ENCODE results near the gene IFNA6. TPM values are rescaled to one million over a fixed set of nuclear protein-coding genes. Genes with fewer than 3 reads are reported as not detected.
A peak's percentile ranks its signal among the peaks of the same experiment; 100 is the strongest.

IFNA6 gene
- total RNA-seq, 4 donors from 2014 or later = not detected

GRCh38 chr9:21324047-21324446 lies 26.6 kb downstream of the IFNA6 start:
- TF ChIP-seq EP300 (IDR thresholded peaks at IDR 0.05) = no peak
- H3K4me3 ChIP-seq = no peak overlapping the region
- no peak for DNase-seq (ENCODE audit: low spot score in 2 of 2)
- 75% methylated on average over 4 of the region's 4 CpGs for WGBS
- H3K9me3 ChIP-seq = no peaks in the 10 kb centered on the region
- H3K4me1 ChIP-seq = peaks cover 18% of the 10 kb centered on the region
- no peak overlapping the region for H3K27ac ChIP-seq
- no peaks in the 10 kb centered on the region for H3K27me3 ChIP-seq
- H3K36me3 ChIP-seq = peaks cover 28% of the 10 kb centered on the region

DNA sequence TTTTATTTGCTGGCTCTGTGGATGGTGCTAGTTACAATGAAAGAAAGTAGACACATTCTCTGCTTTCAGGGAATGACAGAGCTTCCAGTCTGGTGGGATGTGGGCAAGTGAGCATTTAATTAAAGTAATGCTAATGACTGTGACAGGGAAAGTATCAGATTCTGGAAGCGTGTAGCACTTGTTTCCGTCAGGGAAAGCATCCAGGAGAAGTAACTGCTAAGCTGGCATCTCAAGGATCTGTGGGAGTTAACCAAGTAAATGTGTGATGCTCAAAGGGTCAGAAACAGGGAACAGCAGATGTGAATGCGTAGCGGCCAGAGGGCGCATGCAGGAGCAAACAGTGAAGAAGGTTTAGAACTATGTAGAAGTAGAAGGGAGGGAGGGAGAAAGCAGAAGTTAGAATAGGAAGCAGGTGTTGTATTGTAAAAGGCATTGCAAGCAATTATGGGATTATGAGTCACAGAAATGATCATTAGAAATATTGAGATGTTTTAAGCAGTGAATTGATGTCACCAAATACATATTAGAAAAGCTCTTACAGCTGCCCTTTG lies 27.7 kb downstream of the IFNA6 start:
- H3K27ac ChIP-seq = no peak overlapping the region
- TF ChIP-seq POLR2AphosphoS5 (IDR thresholded peaks at IDR 0.05) (no peak), POLR2A (IDR thresholded peaks at IDR 0.05) (no peak), EP300 (IDR thresholded peaks at IDR 0.05) (no peak)
- TF ChIP-seq, protein P1, sequence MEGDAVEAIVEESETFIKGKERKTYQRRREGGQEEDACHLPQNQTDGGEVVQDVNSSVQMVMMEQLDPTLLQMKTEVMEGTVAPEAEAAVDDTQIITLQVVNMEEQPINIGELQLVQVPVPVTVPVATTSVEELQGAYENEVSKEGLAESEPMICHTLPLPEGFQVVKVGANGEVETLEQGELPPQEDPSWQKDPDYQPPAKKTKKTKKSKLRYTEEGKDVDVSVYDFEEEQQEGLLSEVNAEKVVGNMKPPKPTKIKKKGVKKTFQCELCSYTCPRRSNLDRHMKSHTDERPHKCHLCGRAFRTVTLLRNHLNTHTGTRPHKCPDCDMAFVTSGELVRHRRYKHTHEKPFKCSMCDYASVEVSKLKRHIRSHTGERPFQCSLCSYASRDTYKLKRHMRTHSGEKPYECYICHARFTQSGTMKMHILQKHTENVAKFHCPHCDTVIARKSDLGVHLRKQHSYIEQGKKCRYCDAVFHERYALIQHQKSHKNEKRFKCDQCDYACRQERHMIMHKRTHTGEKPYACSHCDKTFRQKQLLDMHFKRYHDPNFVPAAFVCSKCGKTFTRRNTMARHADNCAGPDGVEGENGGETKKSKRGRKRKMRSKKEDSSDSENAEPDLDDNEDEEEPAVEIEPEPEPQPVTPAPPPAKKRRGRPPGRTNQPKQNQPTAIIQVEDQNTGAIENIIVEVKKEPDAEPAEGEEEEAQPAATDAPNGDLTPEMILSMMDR (IDR thresholded peaks at IDR 0.05) = no peak
- no peak for DNase-seq (ENCODE audit: low spot score in 2 of 2)
- 81% methylated on average over 5 of the region's 5 CpGs for WGBS
- no peaks in the 10 kb centered on the region for H3K9me3 ChIP-seq
- H3K4me1 ChIP-seq = peaks cover 9% of the 10 kb centered on the region
- no peaks in the 10 kb centered on the region for H3K27me3 ChIP-seq
- H3K36me3 ChIP-seq = peaks cover 28% of the 10 kb centered on the region
- H3K4me3 ChIP-seq = no peak overlapping the region

DNA sequence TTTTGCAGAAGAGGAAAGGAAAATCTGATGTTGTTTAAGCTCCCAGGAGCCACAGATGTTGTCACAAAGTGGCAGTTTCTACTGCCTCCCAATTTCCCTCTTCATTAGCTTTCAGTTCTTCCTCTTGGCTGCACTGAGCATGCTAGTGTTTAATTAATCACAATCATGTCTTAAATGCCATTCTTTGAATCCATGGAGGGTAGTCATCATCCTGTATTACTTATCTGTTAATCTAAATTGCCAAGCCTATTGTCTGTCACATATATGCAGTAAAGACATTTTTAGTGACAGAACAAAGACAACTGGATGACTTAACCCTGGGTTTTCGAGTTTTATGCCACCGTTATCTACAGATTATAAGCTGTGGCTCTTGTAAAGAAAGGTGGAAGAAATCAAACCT lies 30.2 kb downstream of the IFNA6 start:
- no peak for DNase-seq (ENCODE audit: low spot score in 2 of 2)
- Histone ChIP-seq H3K4me1 (peaks cover 7% of the 10 kb centered on the region), H3K4me3 (no peak overlapping the region), H3K36me3 (peaks cover 28% of the 10 kb centered on the region), H3K9me3 (no peaks in the 10 kb centered on the region), H3K27me3 (no peaks in the 10 kb centered on the region), H3K27ac (no peak overlapping the region)
- TF ChIP-seq POLR2AphosphoS5 (IDR thresholded peaks at IDR 0.05) = no peak
- 78% methylated on average over 2 of the region's 2 CpGs for WGBS

GRCh38 chr9:21317956-21318923 lies 32.4 kb downstream of the IFNA6 start:
- Histone ChIP-seq H3K36me3 (peaks cover 18% of the 10 kb centered on the region), H3K4me1 (peaks cover 7% of the 10 kb centered on the region), H3K4me3 (no peak overlapping the region), H3K27ac (no peak overlapping the region), H3K9me3 (no peaks in the 10 kb centered on the region), H3K27me3 (no peaks in the 10 kb centered on the region)
- TF ChIP-seq, protein P1 (IDR thresholded peaks at IDR 0.05) = peak; percentile 28 to 63
- TF ChIP-seq EP300 (IDR thresholded peaks at IDR 0.05) = no peak
- 23% methylated on average over 7 of the region's 7 CpGs for WGBS
- no peak for DNase-seq (ENCODE audit: low spot score in 2 of 2)

DNA sequence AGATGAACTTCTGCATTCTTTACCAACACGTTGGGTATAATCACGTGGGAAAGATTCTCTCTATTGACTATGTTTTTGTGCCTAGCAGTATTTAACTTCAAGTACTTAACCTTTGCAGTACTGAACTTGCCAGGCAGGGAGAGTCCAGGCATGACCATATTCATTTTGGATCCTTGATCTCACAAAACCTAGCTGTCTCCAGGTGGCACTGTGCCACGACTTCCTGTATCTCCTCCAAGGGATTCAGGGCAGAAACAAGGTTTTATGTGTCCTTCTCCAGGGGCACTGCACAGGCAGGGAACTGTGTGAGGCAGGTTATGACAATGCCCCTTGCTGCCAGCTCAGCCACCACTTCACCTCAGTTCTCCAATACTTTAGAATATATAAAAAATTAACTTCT lies 33.8 kb downstream of the IFNA6 start:
- Histone ChIP-seq H3K36me3 (peaks cover 9% of the 10 kb centered on the region), H3K9me3 (no peaks in the 10 kb centered on the region), H3K27me3 (no peaks in the 10 kb centered on the region), H3K4me1 (peaks cover 7% of the 10 kb centered on the region), H3K27ac (no peak overlapping the region), H3K4me3 (no peak overlapping the region)
- no peak for DNase-seq (ENCODE audit: low spot score in 2 of 2)
- 18% methylated on average over 3 of the region's 3 CpGs for WGBS
- TF ChIP-seq EP300 (IDR thresholded peaks at IDR 0.05) = no peak
- TF ChIP-seq, protein P1 (IDR thresholded peaks at IDR 0.05) = no peak
- TF ChIP-seq POLR2A (IDR thresholded peaks at IDR 0.05) = no peak
- TF ChIP-seq POLR2AphosphoS5 (IDR thresholded peaks at IDR 0.05) = no peak

DNA sequence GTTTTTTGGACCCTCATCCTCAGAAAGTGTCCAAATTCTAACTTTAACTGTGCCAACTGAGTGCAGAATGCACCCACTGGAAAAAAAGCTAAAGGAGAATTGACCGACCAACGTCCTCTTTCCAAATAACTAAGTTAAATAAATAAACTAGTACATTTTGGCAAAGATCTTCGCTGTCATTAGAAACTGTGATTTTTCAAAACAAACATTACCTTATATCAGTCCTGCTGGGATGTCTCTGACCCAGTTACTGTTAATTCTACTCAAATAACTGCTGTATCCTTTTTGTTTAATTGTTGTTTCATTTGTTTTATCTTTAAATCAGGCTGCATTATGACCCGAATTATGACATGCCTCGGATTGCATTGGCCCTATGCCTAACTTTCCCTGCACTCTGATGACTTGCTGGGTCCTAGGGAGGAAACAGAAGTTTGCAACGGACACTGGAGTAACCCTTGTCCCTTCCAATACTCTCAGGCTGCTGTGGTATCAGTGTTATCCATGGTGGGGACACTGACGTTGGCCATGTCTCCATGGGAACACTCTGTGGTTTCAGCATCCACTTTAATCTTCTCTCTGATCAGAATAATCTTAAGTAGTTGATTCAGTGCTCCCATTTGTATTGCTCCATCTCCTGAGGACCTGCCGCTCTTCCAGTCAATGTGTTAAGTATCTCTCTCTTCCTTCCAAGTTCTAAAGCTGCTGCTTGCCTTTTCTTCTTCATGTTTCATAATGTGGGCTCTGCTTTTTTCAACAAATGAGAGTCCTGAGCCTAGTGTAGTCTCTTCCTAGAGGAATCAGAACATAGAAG lies 34.5 kb downstream of the IFNA6 start:
- no peak for DNase-seq (ENCODE audit: low spot score in 2 of 2)

More for the DNA sequence above, 34.5 kb downstream of the IFNA6 start:
- no peak overlapping the region for H3K4me3 ChIP-seq
- no peak for TF ChIP-seq EP300 (IDR thresholded peaks at IDR 0.05)
- TF ChIP-seq POLR2AphosphoS5 (IDR thresholded peaks at IDR 0.05) = no peak
- TF ChIP-seq, protein P1 (IDR thresholded peaks at IDR 0.05) = no peak
- H3K27me3 ChIP-seq = no peaks in the 10 kb centered on the region
- 33% methylated on average over 8 of the region's 8 CpGs for WGBS
- H3K9me3 ChIP-seq = no peaks in the 10 kb centered on the region
- no peak overlapping the region for H3K27ac ChIP-seq
- peaks cover 3% of the 10 kb centered on the region for H3K36me3 ChIP-seq
- H3K4me1 ChIP-seq = peaks cover 7% of the 10 kb centered on the region
